CD4-positive, alpha-beta T cell treated with Interleukin-15 for 4 hours (primary cell): Measurements from ENCODE around the gene PPP3CB.

ENCODE experiments used
- DNase-seq: peaks from one replicate; pipeline ENCODE4 v3.0.0-alpha.2; 2020; ENCODE audit warnings: low spot score

PPP3CB gene

DNA sequence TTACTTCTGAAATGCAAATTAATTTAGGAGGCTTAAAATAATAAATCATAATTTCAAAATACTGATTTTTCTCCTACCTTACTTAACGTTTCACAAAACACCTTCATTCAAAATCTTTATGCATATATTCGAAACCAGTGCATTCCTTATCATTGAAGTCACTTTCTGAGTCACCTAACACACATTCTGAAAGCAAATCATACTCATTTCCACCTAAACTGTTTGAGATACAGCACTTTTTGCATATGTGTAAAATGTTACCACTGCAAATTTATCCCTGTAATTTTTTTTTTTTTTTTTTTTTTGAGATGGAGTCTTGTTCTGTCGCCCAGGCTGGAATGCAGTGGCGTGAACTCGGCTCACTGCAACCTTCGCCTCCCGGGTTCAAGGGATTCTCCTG lies 15.7 kb downstream of the PPP3CB start:
- DNase-seq, result no peak

DNA sequence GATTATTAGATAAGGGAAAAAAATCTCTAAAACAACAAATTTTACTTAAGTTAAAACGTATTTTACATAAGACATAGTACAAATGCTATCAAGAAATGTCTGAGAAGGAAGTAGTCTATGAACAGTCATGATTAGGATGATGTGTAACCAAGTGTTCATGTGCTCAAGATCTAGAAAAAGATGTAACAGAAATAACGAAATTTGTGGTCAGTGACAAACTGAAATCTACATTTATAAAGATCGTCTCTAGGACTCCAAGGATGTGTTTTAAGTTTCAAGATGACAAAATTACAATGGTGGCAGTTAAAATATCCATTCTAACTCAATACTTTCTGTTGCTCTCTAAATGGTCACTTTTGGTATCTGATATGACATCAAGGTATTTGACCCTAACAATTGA lies 17.2 kb downstream of the PPP3CB start:
- DNase-seq, result no peak

DNA sequence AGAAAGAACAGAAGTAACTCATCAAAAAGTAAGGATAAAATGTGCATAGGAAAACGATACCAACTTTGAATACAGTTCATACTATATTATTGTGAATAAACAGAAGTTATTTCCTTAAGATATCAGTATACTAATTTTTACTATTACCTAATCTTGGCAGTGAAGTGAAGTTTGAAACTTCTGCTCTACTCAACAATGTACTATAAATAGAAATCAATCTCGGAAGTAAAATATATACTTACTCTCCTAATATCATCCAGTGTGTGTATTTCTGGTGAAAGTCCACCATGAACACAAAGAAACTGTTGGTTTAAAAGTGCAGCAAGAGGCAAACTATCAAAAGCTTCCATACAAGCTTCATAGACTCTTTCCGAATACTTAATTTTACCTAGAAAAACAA lies 24.6 kb downstream of the PPP3CB start:
- no peak for DNase-seq

DNA sequence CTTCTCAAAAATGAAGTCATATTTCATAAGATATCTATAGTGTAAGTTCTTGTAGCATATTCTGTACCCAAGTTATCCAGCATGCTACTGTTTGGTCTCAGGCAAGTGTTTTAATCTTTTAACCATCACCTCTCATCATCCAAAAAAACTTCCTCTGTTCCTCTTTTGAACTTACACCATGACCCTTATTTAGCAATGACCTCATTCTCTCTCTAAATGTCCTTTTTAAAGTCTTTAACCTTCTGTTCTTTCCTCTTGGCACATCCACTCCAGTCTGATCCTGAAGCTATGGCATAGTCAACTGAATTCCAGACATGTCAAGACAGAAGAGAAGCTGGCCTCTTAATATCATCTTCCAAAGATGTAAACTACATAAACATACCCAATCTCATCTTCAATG lies 26.2 kb downstream of the PPP3CB start:
- no peak for DNase-seq

DNA sequence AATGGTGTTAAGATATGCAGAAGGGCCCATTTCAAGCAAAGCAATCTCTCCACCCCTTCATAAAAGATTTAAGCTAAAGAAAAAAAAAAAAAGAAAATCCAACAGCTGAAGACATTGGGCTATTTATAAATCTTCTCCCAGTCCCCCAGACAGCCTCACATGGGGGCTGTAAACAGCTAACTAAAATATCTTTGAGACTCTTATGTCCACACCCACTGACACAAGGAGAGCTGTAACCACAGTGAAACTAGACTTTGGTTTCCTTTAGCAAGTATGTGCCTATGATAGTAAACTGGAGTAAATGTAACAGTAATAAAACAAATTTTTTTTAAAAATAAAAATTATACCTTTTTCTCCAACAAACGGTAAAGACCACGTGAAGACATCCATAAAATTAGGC lies 28.6 kb downstream of the PPP3CB start:
- DNase-seq, result no peak

DNA sequence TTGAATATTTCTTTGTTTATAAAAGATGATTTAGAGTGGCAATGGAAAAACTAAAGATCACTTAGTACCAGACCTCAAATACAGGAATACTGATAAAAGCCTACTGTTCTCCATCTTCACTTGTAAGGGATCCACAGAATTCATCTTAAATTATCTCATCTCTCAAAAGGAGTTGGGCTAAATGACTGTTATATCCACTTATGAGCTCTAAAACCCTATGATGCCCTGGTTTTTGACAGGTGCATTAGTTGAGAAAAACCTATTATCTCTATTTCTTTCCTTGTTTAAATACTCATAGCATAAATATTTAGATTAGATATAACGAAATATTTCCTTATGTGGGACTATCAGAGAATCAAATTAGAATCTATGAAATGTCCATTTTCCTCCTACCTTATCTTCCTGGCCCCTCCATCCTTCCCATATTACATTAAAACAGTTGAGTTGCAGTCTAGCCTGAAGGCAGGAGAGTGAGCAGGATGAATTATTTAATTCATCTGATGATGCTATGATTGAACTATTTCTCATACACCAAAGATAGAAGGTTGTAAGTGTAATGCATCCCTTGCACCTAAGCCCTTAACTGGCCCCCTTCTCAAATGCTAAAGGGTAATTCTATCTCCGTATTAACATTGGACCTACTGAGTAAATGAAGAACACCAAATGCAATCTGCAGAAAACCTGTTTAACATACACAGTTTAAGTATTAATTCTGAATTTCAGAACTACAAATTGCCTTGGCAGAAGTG lies 29.7 kb downstream of the PPP3CB start:
- DNase-seq, result no peak

- no peak for DNase-seq
These were observed 34.9 kb downstream of the PPP3CB start for GRCh38 chr10:73460897-73461296.

- no peak for DNase-seq
These were observed 36.0 kb downstream of the PPP3CB start for GRCh38 chr10:73459683-73460314.

DNA sequence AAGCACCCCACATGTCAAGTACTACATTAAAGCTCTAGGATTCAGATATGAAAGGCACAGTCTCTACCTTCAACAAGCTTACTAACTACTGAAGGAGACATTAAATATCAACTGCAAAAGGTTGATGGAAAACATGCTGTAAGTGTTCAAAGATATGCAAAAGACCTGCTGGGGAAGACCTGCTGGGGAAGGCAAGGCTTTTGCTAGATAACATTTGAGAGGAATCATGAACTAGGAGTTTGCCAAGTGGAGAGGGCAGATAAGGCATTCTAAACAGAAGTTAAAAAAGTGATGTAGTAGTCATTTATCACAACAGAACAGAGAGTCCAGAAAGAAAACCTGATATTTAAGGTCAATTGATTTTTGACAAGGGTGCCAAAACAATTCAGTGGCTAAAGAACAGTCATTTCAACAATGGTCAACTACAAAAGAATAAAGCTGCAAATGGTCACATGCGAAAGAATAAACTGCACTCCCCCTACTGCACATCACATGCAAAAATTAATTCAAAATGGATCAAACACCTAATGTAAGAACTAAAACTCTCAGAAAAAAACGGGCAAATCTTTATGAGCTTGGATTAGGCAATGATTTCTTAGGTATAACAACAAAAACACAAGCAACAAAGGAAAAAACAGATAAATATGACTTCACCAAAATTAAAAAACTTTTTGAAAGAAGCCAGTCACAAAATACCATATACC lies 39.5 kb downstream of the PPP3CB start:
- DNase-seq, result no peak

GRCh38 chr10:73449113-73449512 lies 46.7 kb downstream of the PPP3CB start:
- no peak for DNase-seq

- no peak for DNase-seq
These were observed 47.4 kb downstream of the PPP3CB start for GRCh38 chr10:73448384-73448783.

DNA sequence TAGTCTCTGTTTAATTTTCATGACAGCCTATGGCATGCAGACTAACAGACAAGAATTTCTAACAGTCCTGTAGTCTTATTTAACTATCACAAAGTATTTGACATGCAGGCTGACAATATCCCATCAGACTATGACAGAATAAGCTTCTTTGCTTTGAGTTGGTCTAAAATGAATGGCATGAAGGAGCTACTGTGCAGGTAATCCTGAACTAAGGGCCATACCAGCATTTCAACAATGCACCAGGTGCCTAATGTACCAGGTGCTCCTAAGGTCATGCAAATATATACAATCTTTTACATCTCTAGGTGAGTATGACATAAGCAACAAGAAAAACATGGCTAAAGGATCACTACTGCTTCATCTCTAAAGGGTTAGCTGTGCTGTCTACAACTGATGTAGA lies 48.9 kb downstream of the PPP3CB start:
- DNase-seq, result no peak

DNA sequence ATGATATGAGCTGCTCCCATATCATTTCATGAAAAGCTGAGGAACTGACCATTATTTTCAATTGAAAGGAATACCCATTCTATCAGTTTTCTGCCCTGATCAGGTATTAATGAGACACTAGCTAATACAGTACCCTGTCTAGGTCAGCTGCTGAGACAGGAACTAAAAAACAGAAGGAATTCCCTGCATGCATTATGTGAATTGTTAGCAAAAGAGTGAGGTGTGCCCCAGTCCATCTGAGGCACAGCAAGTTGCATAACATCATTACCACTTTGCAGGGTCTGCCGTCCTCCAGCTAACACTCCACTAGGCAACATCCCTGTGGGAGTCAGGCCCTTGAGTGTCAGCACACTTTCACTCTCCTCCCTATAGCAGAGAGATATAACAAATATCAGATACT lies 51.4 kb downstream of the PPP3CB start:
- DNase-seq, result no peak

GRCh38 chr10:73439605-73440312 lies 56.1 kb downstream of the PPP3CB start:
- no peak for DNase-seq

DNA sequence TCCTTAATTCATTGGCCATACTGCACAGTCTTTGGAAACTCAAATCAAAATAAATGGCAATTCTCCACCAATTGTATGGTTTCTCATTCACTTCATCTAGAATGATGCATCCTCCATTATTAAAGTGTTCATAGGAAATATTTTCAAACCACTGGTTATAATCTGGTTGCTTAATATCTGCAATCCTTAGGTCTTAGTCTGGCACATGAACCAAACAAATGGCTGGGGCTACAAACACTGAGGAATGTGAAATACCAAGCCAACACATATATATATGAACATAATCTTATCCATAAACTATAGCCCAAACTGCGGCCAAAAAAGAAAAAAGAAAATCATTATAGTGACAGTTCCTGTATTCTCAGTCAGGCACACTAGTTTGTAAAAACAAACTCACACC lies 56.8 kb downstream of the PPP3CB start:
- DNase-seq, result no peak

DNA sequence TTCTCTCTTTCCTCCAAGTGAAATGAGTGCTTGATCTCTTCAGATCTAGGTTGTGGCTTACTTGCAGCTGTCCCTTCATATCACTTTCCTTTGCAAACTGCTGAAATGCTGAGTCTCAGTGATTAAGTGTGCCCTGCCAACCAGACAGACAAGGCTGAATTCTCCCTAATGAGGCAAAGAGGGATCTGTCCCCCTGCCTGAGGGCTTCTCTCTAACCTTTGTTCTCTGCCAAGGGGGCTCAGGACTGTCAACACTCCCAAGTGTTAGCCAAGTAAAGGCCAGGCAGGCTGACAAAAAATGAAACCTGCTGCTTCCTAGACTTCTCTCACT lies 62.3 kb downstream of the PPP3CB start, which contains the start of gene MSS51:
Gene MSS51 (minus strand): TSS at position 24 of the 330 bp plus-strand sequence. CDS start 5,277 bp downstream, outside the sequence.
- no peak for DNase-seq

- DNase-seq, result no peak
These were observed 62.9 kb downstream of the PPP3CB start for GRCh38 chr10:73432646-73433537.

GRCh38 chr10:73426318-73426717 lies 69.5 kb downstream of the PPP3CB start:
- DNase-seq, result no peak

- no peak for DNase-seq
These were observed 71.3 kb downstream of the PPP3CB start for GRCh38 chr10:73424478-73424877.

- no peak for DNase-seq
These were observed 72.5 kb downstream of the PPP3CB start for GRCh38 chr10:73423309-73423708.

DNA sequence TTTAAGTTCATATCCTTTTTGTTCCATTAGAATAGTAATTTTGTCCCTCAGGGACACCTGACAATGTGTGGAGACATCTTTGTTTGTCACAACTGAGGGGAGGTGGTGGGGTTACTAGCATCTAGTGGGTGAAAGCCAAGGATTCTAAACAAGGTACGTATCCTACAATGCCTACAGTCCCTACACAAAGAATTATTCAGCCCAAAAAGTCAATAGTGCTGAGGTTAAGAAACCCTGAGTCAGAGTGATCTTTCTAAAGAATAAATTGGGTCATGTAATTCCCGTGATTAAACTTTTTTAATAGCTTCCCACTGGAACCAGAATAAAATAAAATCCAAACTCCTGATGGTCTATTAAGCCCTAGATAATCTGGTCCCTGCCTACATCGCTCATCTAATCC lies 79.3 kb downstream of the PPP3CB start:
- DNase-seq, result no peak
